H1 (cell line): ENCODE measurements around the gene SLC9A7. TPM values are rescaled to one million over a fixed set of nuclear protein-coding genes. Genes with fewer than 3 reads are reported as not detected.

Experiments used
- CTCF ChIA-PET: fragments of 300-600 bp; sonication (Branson Sonifier 250); formaldehyde crosslinking; loops from one replicate; lab custom pipeline; 2021; ENCODE audit not compliant: partially characterized antibody; lab: Charles Lee
- POLR2A ChIA-PET: fragments of 300-600 bp; sonication (Branson Sonifier 250); formaldehyde crosslinking; loops from one replicate; lab custom pipeline; 2021; ENCODE audit warnings: inconsistent platforms; ENCODE audit not compliant: partially characterized antibody; lab: Charles Lee
- DNase-seq, 2 experiments: peaks; one replicate each; pipeline versions ENCODE4 v3.0.0 to v3.0.0-alpha.2; 2010 to 2022; ENCODE audit warnings: low spot score in 2 of 2, low read depth in 1 of 2, mixed read lengths in 1 of 2
- FAIRE-seq: peaks from 2 replicates; lab custom pipeline; 2011; peaks lifted over from hg19 to GRCh38; lab: Jason Lieb, UNC
- H2AFZ ChIP-seq: 2 replicates; pipeline ENCODE4 v1.8.1; 2012; ENCODE audit warnings: low read length, inconsistent platforms
- H2AK5ac ChIP-seq: 2 replicates; pipeline ENCODE4 v1.6.1; 2013; ENCODE audit warnings: low read depth, low read length
- H2BK120ac ChIP-seq: replicated peaks from 2 replicates; pipeline ENCODE3; 2013; ENCODE audit warnings: low read depth, low read length, inconsistent platforms
- H2BK12ac ChIP-seq: 2 replicates; pipeline ENCODE4 v1.6.1; 2013; ENCODE audit warnings: low read depth, low read length
- H2BK15ac ChIP-seq: 2 replicates; pipeline ENCODE4 v1.6.1; 2013; ENCODE audit warnings: low read length
- H2BK20ac ChIP-seq: 2 replicates; pipeline ENCODE4 v1.6.1; 2013; ENCODE audit warnings: low read length
- H2BK5ac ChIP-seq: 2 replicates; pipeline ENCODE4 v1.6.1; 2013; ENCODE audit warnings: low read depth, low read length
- H3K14ac ChIP-seq: 2 replicates; pipeline ENCODE4 v1.6.1; 2013; ENCODE audit warnings: inconsistent platforms; ENCODE audit not compliant: insufficient read length
- H3K18ac ChIP-seq: 2 replicates; pipeline ENCODE4 v1.6.1; 2013; ENCODE audit warnings: low read length; ENCODE audit errors: extremely low read depth
- H3K23ac ChIP-seq: 2 replicates; pipeline ENCODE4 v1.6.1; 2013; ENCODE audit warnings: inconsistent platforms; ENCODE audit not compliant: insufficient read length
- H3K23me2 ChIP-seq: 2 replicates; pipeline ENCODE4 v1.6.1; 2013; ENCODE audit warnings: low read depth, low read length
- H3K27ac ChIP-seq: 2 replicates; pipeline ENCODE4 v1.6.1; 2011; ENCODE audit warnings: low read depth, low read length, inconsistent platforms
- H3K27me3 ChIP-seq, 4 experiments: replicated peaks in 1 of 4; 1 replicate in 1 of 4; 2 replicates in 3 of 4; pipeline versions ENCODE4 v1.6.1 to v1.8.1; 2011 to 2013; ENCODE audit warnings: low read length in 3 of 4, mild to moderate bottlenecking in 3 of 4, inconsistent platforms in 2 of 4, mixed read lengths in 2 of 4, moderate library complexity in 1 of 4; ENCODE audit not compliant: control insufficient read depth in 3 of 4, insufficient read depth in 3 of 4; ENCODE audit errors: extremely low read depth in 1 of 4
- H3K36me3 ChIP-seq, 4 experiments: 2 replicates each; pipeline versions ENCODE4 v1.6.1 to v1.8.1; 2011 to 2013; ENCODE audit warnings: mild to moderate bottlenecking in 4 of 4, low read length in 3 of 4, moderate library complexity in 2 of 4, control low read depth in 1 of 4, inconsistent platforms in 1 of 4; ENCODE audit not compliant: insufficient read depth in 4 of 4, control insufficient read depth in 2 of 4
- H3K4ac ChIP-seq: replicated peaks from 2 replicates; pipeline ENCODE3; 2013; ENCODE audit warnings: low read length, low read depth, mixed read lengths, inconsistent platforms; ENCODE audit not compliant: insufficient read length
- H3K4me1 ChIP-seq, 4 experiments: replicated peaks in 1 of 4; 1 replicate in 1 of 4; 2 replicates in 3 of 4; pipeline versions ENCODE4 v1.6.1 to v1.8.1; 2011 to 2013; ENCODE audit warnings: low read length in 3 of 4, inconsistent platforms in 2 of 4, mixed read lengths in 1 of 4; ENCODE audit not compliant: insufficient read depth in 4 of 4, control insufficient read depth in 3 of 4
- H3K4me2 ChIP-seq, 2 experiments: 2 replicates each; pipeline versions ENCODE4 v1.6.1 to v1.8.1; 2011 to 2013; ENCODE audit warnings: low read depth in 2 of 2, low read length in 2 of 2, control low read depth in 1 of 2, inconsistent platforms in 1 of 2, mild to moderate bottlenecking in 1 of 2; ENCODE audit not compliant: insufficient read depth in 1 of 2
- H3K4me3 ChIP-seq, 4 experiments: fragments of 200-600, 300-600 bp in 1 of 4; sonication (generic), shearing (Covaris generic), sonication (Bioruptor Twin) in 1 of 4; 2 replicates each; pipeline versions ENCODE4 v1.5.1 to v1.8.1; 2011 to 2016; ENCODE audit warnings: low read length in 4 of 4, low read depth in 3 of 4, control low read depth in 2 of 4, inconsistent platforms in 2 of 4, mild to moderate bottlenecking in 2 of 4, mixed read lengths in 1 of 4, moderate library complexity in 1 of 4; ENCODE audit not compliant: insufficient read depth in 2 of 4; ENCODE audit errors: extremely low read depth in 1 of 4
- H3K56ac ChIP-seq: replicated peaks from 2 replicates; pipeline ENCODE3; 2013; ENCODE audit warnings: low read depth, mild to moderate bottlenecking, mixed read lengths, low read length, inconsistent platforms; ENCODE audit not compliant: insufficient read length
- H3K79me1 ChIP-seq: 2 replicates; pipeline ENCODE4 v1.6.1; 2013; ENCODE audit warnings: low read depth, low read length, control low read depth
- H3K79me2 ChIP-seq, 2 experiments: 2 replicates each; pipeline versions ENCODE4 v1.6.1 to v1.8.1; 2012 to 2013; ENCODE audit warnings: low read length in 2 of 2, mild to moderate bottlenecking in 2 of 2, inconsistent platforms in 1 of 2; ENCODE audit not compliant: insufficient read depth in 2 of 2, control insufficient read depth in 1 of 2
- H3K9ac ChIP-seq, 4 experiments: replicated peaks in 1 of 4; 1 replicate in 1 of 4; 2 replicates in 3 of 4; pipeline versions ENCODE4 v1.6.1 to v1.8.1; 2011 to 2013; ENCODE audit warnings: low read depth in 3 of 4, low read length in 3 of 4, control low read depth in 2 of 4, mild to moderate bottlenecking in 2 of 4, moderate library complexity in 2 of 4, inconsistent platforms in 1 of 4; ENCODE audit errors: extremely low read depth in 1 of 4
- H3K9me3 ChIP-seq, 2 experiments: 2 replicates each; pipeline versions ENCODE4 v1.6.1 to v1.8.1; 2012 to 2013; ENCODE audit warnings: mild to moderate bottlenecking in 2 of 2, moderate library complexity in 2 of 2, control low read depth in 1 of 2, inconsistent platforms in 1 of 2, low read depth in 1 of 2, low read length in 1 of 2, mixed read lengths in 1 of 2; ENCODE audit not compliant: insufficient read depth in 2 of 2
- H4K20me1 ChIP-seq, 2 experiments: replicated peaks in 1 of 2; 2 replicates each; pipeline versions ENCODE3 to v1.8.1; 2011 to 2013; ENCODE audit warnings: inconsistent platforms in 2 of 2, low read length in 2 of 2, mild to moderate bottlenecking in 1 of 2; ENCODE audit not compliant: insufficient read depth in 2 of 2, control insufficient read depth in 1 of 2
- H4K5ac ChIP-seq: 2 replicates; pipeline ENCODE4 v1.6.1; 2013; ENCODE audit warnings: low read length, low read depth, mixed read lengths, inconsistent platforms; ENCODE audit not compliant: insufficient read length
- H4K8ac ChIP-seq: 2 replicates; pipeline ENCODE4 v1.8.0; 2013; ENCODE audit warnings: mild to moderate bottlenecking, moderate library complexity, low read length, inconsistent platforms; ENCODE audit not compliant: insufficient read depth; ENCODE audit errors: extremely low read depth
- H4K91ac ChIP-seq: replicated peaks from 2 replicates; pipeline ENCODE3; 2013; ENCODE audit warnings: low read length, mixed read lengths, inconsistent platforms; ENCODE audit not compliant: insufficient read length
- BACH1 ChIP-seq: IDR thresholded peaks from 2 replicates; pipeline ENCODE4 v1.6.1; 2012; ENCODE audit warnings: low read length, improper control_type of control experiment
- CBX8 ChIP-seq: fragments of 300-800, 300-1000 bp; sonication (generic); IDR thresholded peaks from 2 replicates; pipeline ENCODE4 v1.7.1; 2016; ENCODE audit warnings: low read depth, low read length, borderline replicate concordance
- CEBPB ChIP-seq: IDR thresholded peaks from 2 replicates; pipeline ENCODE4 v1.6.1; 2012; ENCODE audit warnings: low read depth, low read length
- CREB1 ChIP-seq: IDR thresholded peaks from 2 replicates; pipeline ENCODE4 v1.6.1; 2012; ENCODE audit warnings: inconsistent platforms
- CTBP2 ChIP-seq: IDR thresholded peaks from 2 replicates; pipeline ENCODE4 v1.7.0; 2011; ENCODE audit warnings: borderline replicate concordance, mild to moderate bottlenecking, moderate library complexity, mixed read lengths, low read length; ENCODE audit not compliant: insufficient read depth, insufficient read length
- HDAC6 ChIP-seq: IDR thresholded peaks from one replicate; pipeline ENCODE4 v1.7.1; 2012; ENCODE audit warnings: low read depth, mild to moderate bottlenecking, inconsistent platforms, low read length, moderate library complexity
- KDM4A ChIP-seq: IDR thresholded peaks from one replicate; pipeline ENCODE4 v1.7.1; 2012; ENCODE audit warnings: low read depth, mild to moderate bottlenecking, moderate library complexity, low read length, inconsistent platforms; ENCODE audit not compliant: severe bottlenecking
- TBP ChIP-seq: IDR thresholded peaks from 2 replicates; pipeline ENCODE4 v1.6.1; 2011; ENCODE audit warnings: low read depth, low read length, improper control_type of control experiment
- polyA plus RNA-seq, 7 experiments: library from polyadenylated mRNA; depleted of rRNA in 3 of 7; stranded (reverse) in 5 of 7; unstranded in 2 of 7; fragments of >200 nt in 5 of 7; fragments of 200-250 nt in 2 of 7; gene quantifications; 1 replicate in 5 of 7; 2 replicates in 1 of 7; 4 replicates in 1 of 7; pipeline versions ENCODE4 v1.2.1 to v1.2.3, GENCODE V29; 2011 to 2013; ENCODE audit warnings: missing spikeins in 2 of 7, mixed read lengths in 2 of 7
- total RNA-seq: library from RNA; stranded (reverse); fragmentation: NEBNext Ultra II Directional; extraction: Animal tissue kit (Norgen Biotek cat#: 25700); gene quantifications from 2 replicates; pipeline ENCODE4 v1.2.1, GENCODE V29; 2021
- TF ChIP-seq, protein P1 (sequence below): IDR thresholded peaks from 2 replicates; pipeline ENCODE4 v1.6.1; 2011; ENCODE audit warnings: low read depth, mild to moderate bottlenecking, low read length; ENCODE audit not compliant: insufficient read depth

SLC9A7 gene
- total and polyA plus RNA-seq, 2 of the 8 experiments (the other 6 are each of a cell fraction or from before 2014, with no cell fraction given), result 6.7 to 17.2 TPM

DNA sequence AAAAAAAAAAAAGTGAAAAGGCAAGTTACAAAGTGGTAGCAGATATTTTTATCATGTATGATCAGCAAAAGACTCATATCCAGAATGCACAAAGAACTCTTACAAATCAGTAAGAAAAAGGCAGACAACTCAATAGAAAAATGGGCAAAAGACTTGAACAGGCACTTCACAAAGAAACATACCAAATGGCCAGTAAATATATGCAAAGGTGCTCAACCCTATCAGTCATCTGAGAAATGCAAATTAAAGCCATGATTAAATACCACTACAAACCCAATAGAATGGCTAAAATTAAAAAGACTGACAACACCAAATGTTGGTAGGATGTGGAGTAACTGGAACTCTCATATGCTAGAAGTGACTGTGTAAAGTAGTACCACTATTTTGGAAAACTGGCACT is 140.0 kb downstream of the SLC9A7 start:
- ChIA-PET POLR2A (no interaction called here), CTCF (no interaction called here)
- H3K27ac ChIP-seq, result no peak overlapping the region
- no peak overlapping the region for H3K18ac ChIP-seq
- H2BK5ac ChIP-seq, result no peak overlapping the region
- peaks cover 0 to 19% (median 3%) of the 10 kb centered on the region in 4 experiments; a peak in 4 of 8 replicates for H3K36me3 ChIP-seq
- no peak overlapping the region for H2AFZ ChIP-seq
- H3K27me3 ChIP-seq, result no peaks in the 10 kb centered on the region
- no peaks in the 10 kb centered on the region for H3K79me2 ChIP-seq
- no peak overlapping the region for H3K23ac ChIP-seq
- H3K4me1 ChIP-seq, result no peaks in the 10 kb centered on the region; a peak in 1 of 7 replicates
- H4K91ac ChIP-seq, result no peak overlapping the region
- H3K23me2 ChIP-seq, result no peaks in the 10 kb centered on the region
- no peaks in the 10 kb centered on the region for H4K20me1 ChIP-seq
- no peak overlapping the region for H3K4me3 ChIP-seq
- no peak overlapping the region for H2BK20ac ChIP-seq
- no peak overlapping the region for H2BK15ac ChIP-seq
- DNase-seq, result no peak
- no peak overlapping the region for H3K14ac ChIP-seq
- H3K4ac ChIP-seq, result no peak overlapping the region
- H2AK5ac ChIP-seq, result no peak overlapping the region
- no peak overlapping the region for H3K56ac ChIP-seq
- no peak overlapping the region for H2BK12ac ChIP-seq
- H3K4me2 ChIP-seq, result no peak overlapping the region
- H3K79me1 ChIP-seq, result no peaks in the 10 kb centered on the region
- H4K8ac ChIP-seq, result no peak overlapping the region
- H3K9me3 ChIP-seq, result no peaks in the 10 kb centered on the region
- FAIRE-seq, result no peak
- no peak overlapping the region for H2BK120ac ChIP-seq
- no peak overlapping the region for H3K9ac ChIP-seq
- no peak overlapping the region for H4K5ac ChIP-seq
- TF ChIP-seq CEBPB (no peak), CBX8 (no peak), HDAC6 (no peak), CREB1 (no peak), BACH1 (no peak), TBP (no peak), CTBP2 (no peak), KDM4A (no peak)
- TF ChIP-seq, protein P1, sequence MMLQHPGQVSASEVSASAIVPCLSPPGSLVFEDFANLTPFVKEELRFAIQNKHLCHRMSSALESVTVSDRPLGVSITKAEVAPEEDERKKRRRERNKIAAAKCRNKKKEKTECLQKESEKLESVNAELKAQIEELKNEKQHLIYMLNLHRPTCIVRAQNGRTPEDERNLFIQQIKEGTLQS, result no peak
